A673 (cell line): ENCODE measurements around the gene GPR15LG.

Experiments
- EZH2 ChIP-seq: fragments of 200-600 bp; sonication (generic); IDR thresholded peaks from 2 replicates; pipeline ENCODE4 v1.6.1; 2017; ENCODE audit warnings: borderline replicate concordance, low read depth, mild to moderate bottlenecking, mixed read lengths, antibody characterized with exemption, low read length; ENCODE audit not compliant: poor library complexity, severe bottlenecking
- TF ChIP-seq, protein P1 (sequence below): fragments of 300-800, 200-600 bp; sonication (generic); conservative IDR thresholded peaks from 2 replicates; pipeline ENCODE4 v1.5.1; 2017; ENCODE audit warnings: low read depth, mild to moderate bottlenecking, antibody characterized with exemption, low read length, moderate library complexity, mixed read lengths

DNA sequence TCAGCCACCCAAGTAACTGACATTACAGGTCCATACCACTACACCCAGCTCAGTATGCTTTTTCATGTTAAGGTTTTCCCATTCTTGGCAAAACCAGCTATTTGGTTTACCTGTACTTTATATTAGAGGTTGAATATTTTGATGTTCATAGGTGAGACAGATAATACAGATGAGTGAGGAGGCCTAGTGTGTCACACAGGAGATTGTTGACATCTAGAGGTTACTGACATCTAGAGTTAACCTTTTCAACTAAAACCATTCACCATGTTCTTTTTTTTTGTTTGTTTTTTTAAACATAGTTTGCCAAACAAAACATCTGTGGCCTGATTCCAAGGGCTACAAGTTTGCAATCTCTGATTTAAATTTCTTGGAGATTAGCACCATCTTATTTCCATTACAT lies 26.3 kb upstream of the GPR15LG start:
- TF ChIP-seq, protein P1, sequence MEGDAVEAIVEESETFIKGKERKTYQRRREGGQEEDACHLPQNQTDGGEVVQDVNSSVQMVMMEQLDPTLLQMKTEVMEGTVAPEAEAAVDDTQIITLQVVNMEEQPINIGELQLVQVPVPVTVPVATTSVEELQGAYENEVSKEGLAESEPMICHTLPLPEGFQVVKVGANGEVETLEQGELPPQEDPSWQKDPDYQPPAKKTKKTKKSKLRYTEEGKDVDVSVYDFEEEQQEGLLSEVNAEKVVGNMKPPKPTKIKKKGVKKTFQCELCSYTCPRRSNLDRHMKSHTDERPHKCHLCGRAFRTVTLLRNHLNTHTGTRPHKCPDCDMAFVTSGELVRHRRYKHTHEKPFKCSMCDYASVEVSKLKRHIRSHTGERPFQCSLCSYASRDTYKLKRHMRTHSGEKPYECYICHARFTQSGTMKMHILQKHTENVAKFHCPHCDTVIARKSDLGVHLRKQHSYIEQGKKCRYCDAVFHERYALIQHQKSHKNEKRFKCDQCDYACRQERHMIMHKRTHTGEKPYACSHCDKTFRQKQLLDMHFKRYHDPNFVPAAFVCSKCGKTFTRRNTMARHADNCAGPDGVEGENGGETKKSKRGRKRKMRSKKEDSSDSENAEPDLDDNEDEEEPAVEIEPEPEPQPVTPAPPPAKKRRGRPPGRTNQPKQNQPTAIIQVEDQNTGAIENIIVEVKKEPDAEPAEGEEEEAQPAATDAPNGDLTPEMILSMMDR = no peak
- TF ChIP-seq EZH2 = no peak
